ENCODE measurements around the gene FKBP3. TPM values are rescaled to one million over a fixed set of nuclear protein-coding genes. Genes with fewer than 3 reads are reported as not detected.

The FKBP3 gene
- total and polyA plus RNA-seq, 2 of the 4 experiments (the other 2 are of a cell fraction), result 8.6 to 45.3 TPM

DNA sequence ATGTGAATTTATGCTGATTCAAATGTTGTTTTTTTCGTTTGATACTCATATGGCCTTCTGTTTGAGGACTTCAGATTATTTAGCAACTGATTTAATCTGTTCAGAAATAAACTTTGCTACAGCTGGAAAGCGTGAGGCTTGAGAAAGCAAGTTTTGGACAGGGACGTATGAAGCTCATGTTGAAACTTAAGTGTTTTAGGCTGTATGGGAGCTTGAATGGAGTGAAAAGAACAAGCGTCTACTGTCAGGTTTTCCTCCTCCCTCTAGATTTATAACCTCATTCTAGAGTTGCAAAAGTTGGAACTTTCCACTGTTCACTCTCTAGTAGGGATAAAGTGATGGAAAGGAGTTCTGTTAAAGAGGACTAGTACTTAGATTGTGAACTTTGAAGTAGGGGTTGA, 49.3 kb downstream of the FKBP3 start:
- Histone ChIP-seq H2BK120ac (ENCODE audit: low read depth, low read length) (no peak overlapping the region), H3K4ac (ENCODE audit: low read depth, low read length) (no peak overlapping the region), H2AK5ac (ENCODE audit: low read depth, low read length) (no peak overlapping the region), H3K14ac (replicated peaks; ENCODE audit: low read depth, low read length) (no peak overlapping the region; the same call in 1 of the 2 replicates), H3K27me3 (ENCODE audit: control insufficient read depth, insufficient read depth, low read length) (no peaks in the 10 kb centered on the region), H4K5ac (ENCODE audit: low read depth, low read length) (no peak overlapping the region), H3K79me1 (ENCODE audit: low read depth in 1 of 2, low read length in 2 of 2) (peaks cover 4 to 25% of the 10 kb centered on the region in 2 experiments; a peak in 2 of 4 replicates), H3K9me3 (ENCODE audit: control insufficient read depth, insufficient read depth, low read length) (no peaks in the 10 kb centered on the region), H4K91ac (ENCODE audit: insufficient read depth, low read depth, low read length) (no peak overlapping the region), H4K8ac (ENCODE audit: low read depth in 2 of 2, low read length in 2 of 2) (no peak overlapping the region), H3K4me3 (ENCODE audit: insufficient read depth, low read depth, low read length) (peak overlapping the region; percentile 70), H3K36me3 (ENCODE audit: control insufficient read depth, insufficient read depth, low read length) (no peaks in the 10 kb centered on the region), H3K4me2 (ENCODE audit: low read depth, low read length) (peak overlapping the region; percentile 78), H2AFZ (replicated peaks; ENCODE audit: low read length, poor library complexity) (no peak overlapping the region), H4K20me1 (ENCODE audit: insufficient read depth, low read length) (peaks cover 56% of the 10 kb centered on the region), H3K56ac (ENCODE audit: extremely low read depth, insufficient read depth, low read length) (peak overlapping the region; percentile 90; the same call in 1 of the 2 replicates), H2BK15ac (ENCODE audit: low read depth, low read length) (no peak overlapping the region), H3K4me1 (ENCODE audit: control insufficient read depth, insufficient read depth, low read length) (peaks cover 2% of the 10 kb centered on the region; the same call in 1 of the 2 replicates), H3K9me1 (ENCODE audit: insufficient read depth, low read length) (peaks cover 6% of the 10 kb centered on the region), H2AK9ac (replicated peaks; ENCODE audit: low read depth, low read length, poor library complexity) (no peak overlapping the region), H3K27ac (ENCODE audit: insufficient read depth, low read length) (no peak overlapping the region), H3K9ac (ENCODE audit: low read depth, low read length) (peak overlapping the region; percentile 72; the same call in 1 of the 2 replicates), H3K23ac (ENCODE audit: low read depth, low read length) (0 out of 2 replicates have a peak overlapping the region, but pooled peaks have one; percentile 1), H2BK5ac (ENCODE audit: low read depth, low read length, poor library complexity, severe bottlenecking) (peak overlapping the region; percentile 32), H2BK20ac (ENCODE audit: low read depth, low read length) (no peak overlapping the region), H3K18ac (ENCODE audit: low read depth, low read length) (no peak overlapping the region)
- ChIA-PET POLR2A (ENCODE audit: unreplicated experiment) (no interaction called here), CTCF (no interaction called here)
- no CpG with 5 or more reads among the region's 4 CpGs for WGBS, 2 experiments (ENCODE audit: extremely low coverage in 2 of 2, insufficient read length in 1 of 2)
- dilution Hi-C loops (cut with HindIII; ENCODE audit: low sequenced_read_pairs, unreplicated experiment) (no loop called here), in situ Hi-C loops (cut with MboI; ENCODE audit: low sequenced_read_pairs) (no loop called here), intact Hi-C loops (cut with micrococcal nuclease) (loop anchor here (1.0 to 5.0 kb wide), 4 partner anchors 123 to 182 kb away; partner anchors contain the start of genes KLHL28, MIS18BP1 and TOGARAM1)
- ATAC-seq (ENCODE audit: low read depth) (no peak), DNase-seq (peak; percentile 46)
- TF ChIP-seq MAFK (IDR thresholded peaks at IDR 0.05; ENCODE audit: low read depth, low read length) (peak; percentile 17; the same call in 1 of the 2 replicates), CTCF (conservative IDR thresholded peaks at IDR 0.05; ENCODE audit: low read depth, low read length) (no peak)
- BruUV-seq (replicated peaks), result no TSS peak
